ENCODE data around the gene CDK4. TPM values are rescaled to one million over a fixed set of nuclear protein-coding genes. Genes with fewer than 3 reads are reported as not detected.

CDK4 gene
- total and polyA plus RNA-seq, 2 of the 13 experiments (the other 11 are each of a cell fraction or from before 2014, with no cell fraction given) = 191 to 209 TPM

GRCh38 chr12:57751788-57752667 lies at the start of gene CDK4 (continued):
- TF ChIP-seq ZNF839 (CRISPR knock-in tag; IDR thresholded peaks at IDR 0.05; ENCODE audit: borderline replicate concordance) = no peak
- TF ChIP-seq ZNF652 (CRISPR knock-in tag; IDR thresholded peaks at IDR 0.05; ENCODE audit: borderline replicate concordance, low read depth) = 0 out of 2 replicates have a peak, but pooled peaks have one; percentile 18
- no peak for TF ChIP-seq ZNF432 (CRISPR knock-in tag; IDR thresholded peaks at IDR 0.05; ENCODE audit: borderline replicate concordance)
- TF ChIP-seq GPN1 (CRISPR knock-in tag; IDR thresholded peaks at IDR 0.05; ENCODE audit: borderline replicate concordance) = no peak
- 0 out of 2 replicates have a peak, but pooled peaks have one; percentile 68 for TF ChIP-seq ZNF564 (CRISPR knock-in tag; IDR thresholded peaks at IDR 0.05)
- TF ChIP-seq ZNF253 (CRISPR knock-in tag; IDR thresholded peaks at IDR 0.05; ENCODE audit: borderline replicate concordance) = no peak
- 0 out of 2 replicates have a peak, but pooled peaks have one; percentile 88 for TF ChIP-seq PCBP1 (IDR thresholded peaks at IDR 0.05; ENCODE audit: borderline replicate concordance, low read depth, low read length)
- TF ChIP-seq ZNF569 (CRISPR knock-in tag; IDR thresholded peaks at IDR 0.05; ENCODE audit: borderline replicate concordance) = peak; percentile 23; the same call in 1 of the 2 replicates
- 0 out of 2 replicates have a peak, but pooled peaks have one; percentile 74 for TF ChIP-seq ZNF773 (CRISPR knock-in tag; IDR thresholded peaks at IDR 0.05; ENCODE audit: borderline replicate concordance)
- no peak for TF ChIP-seq MATR3 (CRISPR knock-in tag; IDR thresholded peaks at IDR 0.05)
- TF ChIP-seq ASH2L (IDR thresholded peaks at IDR 0.05; ENCODE audit: insufficient read length, low read depth, low read length) = peak; percentile 73
- peak; percentile 94 for TF ChIP-seq ZFX (CRISPR knock-in tag; IDR thresholded peaks at IDR 0.05; ENCODE audit: low read depth)
- TF ChIP-seq ZNF331 (CRISPR knock-in tag; IDR thresholded peaks at IDR 0.05) = peak; percentile 81
- TF ChIP-seq ZNF232 (CRISPR knock-in tag; IDR thresholded peaks at IDR 0.05; ENCODE audit: borderline replicate concordance) = peak; percentile 84; the same call in 1 of the 2 replicates
- no peak for TF ChIP-seq CEBPB (IDR thresholded peaks at IDR 0.05; ENCODE audit: borderline replicate concordance, low read depth, low read length)
- peak; percentile 83 for TF ChIP-seq HBP1 (CRISPR knock-in tag; IDR thresholded peaks at IDR 0.05; ENCODE audit: low read depth)
- peak; percentile 94 for TF ChIP-seq KAT8 (CRISPR knock-in tag; IDR thresholded peaks at IDR 0.05)
- TF ChIP-seq MLLT10 (CRISPR knock-in tag; IDR thresholded peaks at IDR 0.05) = no peak
- TF ChIP-seq ZSCAN9 (CRISPR knock-in tag; IDR thresholded peaks at IDR 0.05; ENCODE audit: borderline replicate concordance) = no peak; the same call in none of the 2 replicates
- no peak for TF ChIP-seq CENPT (CRISPR knock-in tag; IDR thresholded peaks at IDR 0.05; ENCODE audit: low read depth)
- TF ChIP-seq THYN1 (CRISPR knock-in tag; IDR thresholded peaks at IDR 0.05; ENCODE audit: borderline replicate concordance, low read depth) = no peak
- TF ChIP-seq, protein P1, sequence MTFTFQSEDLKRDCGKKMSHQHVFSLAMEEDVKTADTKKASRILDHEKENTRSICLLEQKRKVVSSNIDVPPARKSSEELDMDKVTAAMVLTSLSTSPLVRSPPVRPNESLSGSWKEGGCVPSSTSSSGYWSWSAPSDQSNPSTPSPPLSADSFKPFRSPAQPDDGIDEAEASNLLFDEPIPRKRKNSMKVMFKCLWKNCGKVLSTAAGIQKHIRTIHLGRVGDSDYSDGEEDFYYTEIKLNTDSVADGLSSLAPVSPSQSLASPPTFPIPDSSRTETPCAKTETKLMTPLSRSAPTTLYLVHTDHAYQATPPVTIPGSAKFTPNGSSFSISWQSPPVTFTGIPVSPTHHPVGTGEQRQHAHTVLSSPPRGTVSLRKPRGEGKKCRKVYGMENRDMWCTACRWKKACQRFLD (CRISPR knock-in tag; IDR thresholded peaks at IDR 0.05; ENCODE audit: borderline replicate concordance) = no peak
- no peak for TF ChIP-seq SCMH1 (CRISPR knock-in tag; IDR thresholded peaks at IDR 0.05; ENCODE audit: borderline replicate concordance)
- no peak for TF ChIP-seq SUZ12 (IDR thresholded peaks at IDR 0.05; ENCODE audit: low read depth, low read length)
- TF ChIP-seq RFXAP (CRISPR knock-in tag; IDR thresholded peaks at IDR 0.05; ENCODE audit: borderline replicate concordance) = peak; percentile 99
- TF ChIP-seq ZMAT3 (CRISPR knock-in tag; conservative IDR thresholded peaks at IDR 0.05) = peak; percentile 93
- TF ChIP-seq MAFF (IDR thresholded peaks at IDR 0.05; ENCODE audit: low read depth, low read length) = no peak
- TF ChIP-seq SIN3A (IDR thresholded peaks at IDR 0.05; ENCODE audit: borderline replicate concordance, low read depth, low read length) = peak; percentile 86; the same call in 1 of the 2 replicates
- peak; percentile 75 for TF ChIP-seq NFYB (CRISPR knock-in tag; IDR thresholded peaks at IDR 0.05)
